Liver (tissue), 9 donors: ENCODE results near the gene CNOT3. TPM values are rescaled to one million over a fixed set of nuclear protein-coding genes. Genes with fewer than 3 reads are reported as not detected.

Experiments used
- DNase-seq: peaks from one replicate; pipeline ENCODE4 v3.0.0-alpha.2; 2017; ENCODE audit warnings: low spot score
- H3K27ac ChIP-seq, 2 donors: one replicate each; pipeline ENCODE4 v1.7.0; 2013; ENCODE audit warnings: inconsistent platforms in 2 of 2, low read length in 2 of 2, control low read depth in 1 of 2, low read depth in 1 of 2, mild to moderate bottlenecking in 1 of 2
- H3K27me3 ChIP-seq, 4 donors: one replicate each; pipeline versions ENCODE4 v1.6.1 to v1.7.0; 2013; ENCODE audit warnings: low read length in 3 of 4, inconsistent platforms in 1 of 4, mild to moderate bottlenecking in 1 of 4, moderate library complexity in 1 of 4; ENCODE audit not compliant: control insufficient read depth in 4 of 4, insufficient read depth in 4 of 4
- H3K36me3 ChIP-seq, 4 donors: one replicate each; pipeline versions ENCODE4 v1.6.1 to v1.7.0; 2013; ENCODE audit warnings: low read length in 3 of 4, mild to moderate bottlenecking in 3 of 4, low read depth in 1 of 4, moderate library complexity in 1 of 4; ENCODE audit not compliant: control insufficient read depth in 4 of 4, insufficient read depth in 3 of 4
- H3K4me1 ChIP-seq, 4 donors: one replicate each; pipeline versions ENCODE4 v1.6.1 to v1.7.0; 2013; ENCODE audit warnings: low read length in 3 of 4, mild to moderate bottlenecking in 3 of 4, moderate library complexity in 1 of 4; ENCODE audit not compliant: control insufficient read depth in 4 of 4, insufficient read depth in 4 of 4
- H3K4me3 ChIP-seq, 3 donors: one replicate each; pipeline versions ENCODE4 v1.6.1 to v1.7.0; 2013; ENCODE audit warnings: low read length in 3 of 3, control low read depth in 1 of 3, low read depth in 1 of 3, mild to moderate bottlenecking in 1 of 3
- H3K9ac ChIP-seq, 2 donors: one replicate each; pipeline ENCODE4 v1.7.0; 2013; ENCODE audit warnings: low read length in 2 of 2, mild to moderate bottlenecking in 2 of 2, moderate library complexity in 2 of 2, control low read depth in 1 of 2, low read depth in 1 of 2
- H3K9me3 ChIP-seq, 4 donors: one replicate each; pipeline versions ENCODE4 v1.6.1 to v1.7.0; 2013; ENCODE audit warnings: low read length in 3 of 4; ENCODE audit not compliant: control insufficient read depth in 4 of 4
- EGR1 ChIP-seq, 2 donors: IDR thresholded peaks; 2 replicates each; pipeline ENCODE4 v1.6.1; 2016 to 2018; ENCODE audit warnings: antibody characterized with exemption in 2 of 2, low read depth in 2 of 2
- FOXA1 ChIP-seq: IDR thresholded peaks from 2 replicates; pipeline ENCODE4 v1.6.1; 2016; ENCODE audit warnings: antibody characterized with exemption
- FOXA2 ChIP-seq: IDR thresholded peaks from 2 replicates; pipeline ENCODE4 v1.6.1; 2016; ENCODE audit warnings: antibody characterized with exemption
- GABPA ChIP-seq, 2 donors: IDR thresholded peaks in 1 of 2; conservative IDR thresholded peaks in 1 of 2; 2 replicates each; pipeline ENCODE4 v1.6.1; 2016; ENCODE audit warnings: antibody characterized with exemption in 2 of 2, mild to moderate bottlenecking in 1 of 2, moderate library complexity in 1 of 2
- HNF4G ChIP-seq: IDR thresholded peaks from 2 replicates; pipeline ENCODE4 v1.6.1; 2016; ENCODE audit warnings: antibody characterized with exemption
- JUND ChIP-seq, 2 donors: IDR thresholded peaks; 2 replicates each; pipeline ENCODE4 v1.6.1; 2016; ENCODE audit warnings: antibody characterized with exemption in 2 of 2
- NR2F2 ChIP-seq: IDR thresholded peaks from 2 replicates; pipeline ENCODE4 v1.6.1; 2016; ENCODE audit warnings: antibody characterized with exemption
- RAD21 ChIP-seq, 2 donors: IDR thresholded peaks; 2 replicates each; pipeline ENCODE4 v1.6.1; 2016; ENCODE audit warnings: antibody characterized with exemption in 2 of 2, mild to moderate bottlenecking in 2 of 2
- RXRA ChIP-seq, 2 donors: IDR thresholded peaks; 2 replicates each; pipeline ENCODE4 v1.6.1; 2017 to 2018; ENCODE audit warnings: antibody characterized with exemption in 2 of 2, mild to moderate bottlenecking in 1 of 2
- SP1 ChIP-seq: IDR thresholded peaks from 2 replicates; pipeline ENCODE4 v1.6.1; 2018; ENCODE audit warnings: antibody characterized with exemption, mild to moderate bottlenecking
- TAF1 ChIP-seq: conservative IDR thresholded peaks from 2 replicates; pipeline ENCODE4 v1.6.1; 2016; ENCODE audit warnings: antibody characterized with exemption, mild to moderate bottlenecking
- YY1 ChIP-seq: IDR thresholded peaks from 2 replicates; pipeline ENCODE4 v1.6.1; 2016; ENCODE audit warnings: antibody characterized with exemption, mild to moderate bottlenecking
- WGBS: extraction: QIAGEN DNeasy Blood & Tissue Kit; methylation state at CpG from one replicate; pipeline ENCODE4 v1.1.7; 2013; 5-methylcytosine and 5-hydroxymethylcytosine counted together
- polyA plus RNA-seq, 2 donors: library from polyadenylated mRNA; stranded (reverse) in 1 of 2; unstranded in 1 of 2; fragments of 200-250 nt in 1 of 2; fragments of >200 nt in 1 of 2; fragmentation: Nextera tagmentation in 1 of 2; extraction: Ambion mirVana in 1 of 2; gene quantifications; one replicate each; pipeline versions ENCODE4 v1.2.1 to v1.2.3, GENCODE V29; 2013 to 2015
- total RNA-seq, 2 donors: library from RNA; depleted of rRNA; stranded (reverse); fragments of >200 nt; gene quantifications; one replicate each; pipeline ENCODE4 v1.2.3, GENCODE V29; 2014
- TF ChIP-seq, protein P1 (sequence below): fragments of 150-350 bp; IDR thresholded peaks from 2 replicates; pipeline ENCODE4 v1.5.1; 2017; ENCODE audit warnings: improper control_type of control experiment, low read depth, low read length; ENCODE audit not compliant: missing input control
- TF ChIP-seq, protein P2 (sequence below): IDR thresholded peaks from 2 replicates; pipeline ENCODE4 v1.6.1; 2016; ENCODE audit warnings: antibody characterized with exemption, mild to moderate bottlenecking
- TF ChIP-seq, protein P3 (sequence below): IDR thresholded peaks from 2 replicates; pipeline ENCODE4 v1.6.1; 2016; ENCODE audit warnings: antibody characterized with exemption
- TF ChIP-seq, protein P4 (sequence below): IDR thresholded peaks from 2 replicates; pipeline ENCODE4 v1.6.1; 2016; ENCODE audit warnings: antibody characterized with exemption
- donor health status: healthy.
- donor health status: healthy.
- donor health status: healthy.
- donor health status: healthy.
- donor health status: healthy.

The CNOT3 gene
- total and polyA plus RNA-seq, 4 donors, result 3.7 to 13.0 (median 9.1) TPM

DNA sequence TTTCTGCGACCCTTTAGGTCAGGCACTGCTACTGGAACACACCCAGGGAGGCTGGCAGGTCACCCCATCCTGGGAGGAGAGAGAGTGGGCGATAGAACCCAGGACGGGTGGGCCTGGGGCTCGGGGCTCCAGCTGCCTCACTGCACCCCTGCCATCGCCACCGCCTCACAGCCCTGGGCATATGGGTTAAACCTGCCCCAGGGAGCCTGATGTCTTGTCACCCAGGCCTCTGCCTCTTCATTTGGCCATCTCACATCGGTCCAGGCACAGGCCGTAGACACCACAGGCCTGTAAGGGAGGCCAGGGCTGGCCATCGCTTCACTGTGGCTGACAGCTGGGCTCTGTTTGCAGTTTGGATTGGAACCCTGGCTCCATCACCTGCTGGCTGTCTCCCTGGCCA is 11.8 kb upstream of the CNOT3 start:
- Histone ChIP-seq H3K36me3 (peaks cover 11 to 88% (median 34%) of the 10 kb centered on the region in 4 donors), H3K9me3 (no peaks in the 10 kb centered on the region), H3K27me3 (no peaks in the 10 kb centered on the region), H3K27ac (no peak overlapping the region), H3K4me1 (no peaks in the 10 kb centered on the region), H3K9ac (no peak overlapping the region), H3K4me3 (no peak overlapping the region)
- TF ChIP-seq RAD21 (IDR thresholded peaks at IDR 0.05), result no peak
- WGBS, result 95% methylated on average over 9 of the region's 9 CpGs
- no peak for DNase-seq

DNA sequence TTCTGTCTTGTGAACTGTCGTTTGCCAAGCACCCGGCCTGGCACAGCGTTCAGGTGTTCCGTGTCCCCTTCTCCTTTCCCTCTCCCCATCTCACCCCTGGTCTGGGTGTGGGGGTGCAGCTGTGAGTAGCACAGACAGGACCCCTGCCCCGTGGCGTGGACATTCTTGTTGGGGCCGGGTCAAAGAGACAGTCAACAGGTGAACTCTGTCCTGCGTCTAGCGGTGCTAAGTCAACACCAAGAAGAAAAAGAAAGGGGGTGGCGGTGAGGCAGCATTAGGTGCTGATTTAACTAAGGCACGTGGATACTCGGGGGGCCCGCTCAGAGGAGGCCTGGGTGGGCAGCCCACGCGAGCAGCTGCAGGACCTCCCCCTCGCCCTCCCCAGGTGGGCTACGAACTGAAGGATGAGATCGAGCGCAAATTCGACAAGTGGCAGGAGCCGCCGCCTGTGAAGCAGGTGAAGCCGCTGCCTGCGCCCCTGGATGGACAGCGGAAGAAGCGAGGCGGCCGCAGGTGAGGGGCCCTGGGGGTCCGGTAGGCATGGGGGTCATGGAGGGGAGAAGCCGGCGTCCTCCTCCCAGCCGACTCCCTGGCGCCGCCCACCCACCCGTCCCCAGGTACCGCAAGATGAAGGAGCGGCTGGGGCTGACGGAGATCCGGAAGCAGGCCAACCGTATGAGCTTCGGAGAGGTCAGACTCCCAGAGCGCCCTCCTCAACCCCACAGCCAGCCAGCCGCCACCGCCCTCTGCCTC is 9.7 kb upstream of the CNOT3 start:
- Histone ChIP-seq H3K4me3 (no peak overlapping the region), H3K27ac (no peak overlapping the region), H3K4me1 (no peaks in the 10 kb centered on the region), H3K9me3 (no peaks in the 10 kb centered on the region), H3K36me3 (peaks cover 7 to 82% (median 36%) of the 10 kb centered on the region in 4 donors), H3K27me3 (no peaks in the 10 kb centered on the region), H3K9ac (no peak overlapping the region)
- WGBS, result 92% methylated on average over 44 of the region's 44 CpGs
- DNase-seq, result no peak
- TF ChIP-seq HNF4G (no peak), RAD21 (IDR thresholded peaks at IDR 0.05) (no peak), JUND (IDR thresholded peaks at IDR 0.05) (no peak), EGR1 (IDR thresholded peaks at IDR 0.05; ENCODE audit: low read depth in 2 of 2) (no peak), NR2F2 (no peak)
- TF ChIP-seq, protein P1, sequence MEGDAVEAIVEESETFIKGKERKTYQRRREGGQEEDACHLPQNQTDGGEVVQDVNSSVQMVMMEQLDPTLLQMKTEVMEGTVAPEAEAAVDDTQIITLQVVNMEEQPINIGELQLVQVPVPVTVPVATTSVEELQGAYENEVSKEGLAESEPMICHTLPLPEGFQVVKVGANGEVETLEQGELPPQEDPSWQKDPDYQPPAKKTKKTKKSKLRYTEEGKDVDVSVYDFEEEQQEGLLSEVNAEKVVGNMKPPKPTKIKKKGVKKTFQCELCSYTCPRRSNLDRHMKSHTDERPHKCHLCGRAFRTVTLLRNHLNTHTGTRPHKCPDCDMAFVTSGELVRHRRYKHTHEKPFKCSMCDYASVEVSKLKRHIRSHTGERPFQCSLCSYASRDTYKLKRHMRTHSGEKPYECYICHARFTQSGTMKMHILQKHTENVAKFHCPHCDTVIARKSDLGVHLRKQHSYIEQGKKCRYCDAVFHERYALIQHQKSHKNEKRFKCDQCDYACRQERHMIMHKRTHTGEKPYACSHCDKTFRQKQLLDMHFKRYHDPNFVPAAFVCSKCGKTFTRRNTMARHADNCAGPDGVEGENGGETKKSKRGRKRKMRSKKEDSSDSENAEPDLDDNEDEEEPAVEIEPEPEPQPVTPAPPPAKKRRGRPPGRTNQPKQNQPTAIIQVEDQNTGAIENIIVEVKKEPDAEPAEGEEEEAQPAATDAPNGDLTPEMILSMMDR, result no peak
- TF ChIP-seq, protein P2, sequence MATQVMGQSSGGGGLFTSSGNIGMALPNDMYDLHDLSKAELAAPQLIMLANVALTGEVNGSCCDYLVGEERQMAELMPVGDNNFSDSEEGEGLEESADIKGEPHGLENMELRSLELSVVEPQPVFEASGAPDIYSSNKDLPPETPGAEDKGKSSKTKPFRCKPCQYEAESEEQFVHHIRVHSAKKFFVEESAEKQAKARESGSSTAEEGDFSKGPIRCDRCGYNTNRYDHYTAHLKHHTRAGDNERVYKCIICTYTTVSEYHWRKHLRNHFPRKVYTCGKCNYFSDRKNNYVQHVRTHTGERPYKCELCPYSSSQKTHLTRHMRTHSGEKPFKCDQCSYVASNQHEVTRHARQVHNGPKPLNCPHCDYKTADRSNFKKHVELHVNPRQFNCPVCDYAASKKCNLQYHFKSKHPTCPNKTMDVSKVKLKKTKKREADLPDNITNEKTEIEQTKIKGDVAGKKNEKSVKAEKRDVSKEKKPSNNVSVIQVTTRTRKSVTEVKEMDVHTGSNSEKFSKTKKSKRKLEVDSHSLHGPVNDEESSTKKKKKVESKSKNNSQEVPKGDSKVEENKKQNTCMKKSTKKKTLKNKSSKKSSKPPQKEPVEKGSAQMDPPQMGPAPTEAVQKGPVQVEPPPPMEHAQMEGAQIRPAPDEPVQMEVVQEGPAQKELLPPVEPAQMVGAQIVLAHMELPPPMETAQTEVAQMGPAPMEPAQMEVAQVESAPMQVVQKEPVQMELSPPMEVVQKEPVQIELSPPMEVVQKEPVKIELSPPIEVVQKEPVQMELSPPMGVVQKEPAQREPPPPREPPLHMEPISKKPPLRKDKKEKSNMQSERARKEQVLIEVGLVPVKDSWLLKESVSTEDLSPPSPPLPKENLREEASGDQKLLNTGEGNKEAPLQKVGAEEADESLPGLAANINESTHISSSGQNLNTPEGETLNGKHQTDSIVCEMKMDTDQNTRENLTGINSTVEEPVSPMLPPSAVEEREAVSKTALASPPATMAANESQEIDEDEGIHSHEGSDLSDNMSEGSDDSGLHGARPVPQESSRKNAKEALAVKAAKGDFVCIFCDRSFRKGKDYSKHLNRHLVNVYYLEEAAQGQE, result no peak
- TF ChIP-seq, protein P3, sequence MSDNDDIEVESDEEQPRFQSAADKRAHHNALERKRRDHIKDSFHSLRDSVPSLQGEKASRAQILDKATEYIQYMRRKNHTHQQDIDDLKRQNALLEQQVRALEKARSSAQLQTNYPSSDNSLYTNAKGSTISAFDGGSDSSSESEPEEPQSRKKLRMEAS, result no peak

DNA sequence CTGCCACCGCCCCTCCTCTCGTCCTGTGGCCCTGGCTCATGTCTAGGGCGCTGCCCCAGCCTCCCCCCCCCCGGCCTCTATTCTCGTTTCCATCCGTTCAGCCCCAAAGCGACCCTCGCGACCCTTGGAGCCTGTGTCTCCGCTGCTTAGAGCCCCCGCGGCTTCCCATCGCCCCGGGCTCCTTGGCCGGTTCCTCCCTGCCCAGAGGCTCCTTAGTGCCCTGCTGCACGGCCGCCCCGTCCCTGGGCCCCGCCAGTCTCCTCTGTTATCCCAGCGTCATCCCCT is 9.2 kb upstream of the CNOT3 start:
- no peak for DNase-seq
- peaks cover 7 to 77% (median 33%) of the 10 kb centered on the region in 4 donors for H3K36me3 ChIP-seq
- 92% methylated on average over 20 of the region's 20 CpGs for WGBS
- H3K9ac ChIP-seq, result no peak overlapping the region
- H3K4me1 ChIP-seq, result no peaks in the 10 kb centered on the region
- H3K4me3 ChIP-seq, result no peak overlapping the region
- no peak overlapping the region for H3K27ac ChIP-seq
- no peaks in the 10 kb centered on the region for H3K27me3 ChIP-seq
- no peaks in the 10 kb centered on the region for H3K9me3 ChIP-seq
- TF ChIP-seq RXRA (IDR thresholded peaks at IDR 0.05), result no peak
- TF ChIP-seq FOXA2, result no peak
- TF ChIP-seq TAF1, result no peak
- no peak for TF ChIP-seq YY1
- TF ChIP-seq, protein P4, sequence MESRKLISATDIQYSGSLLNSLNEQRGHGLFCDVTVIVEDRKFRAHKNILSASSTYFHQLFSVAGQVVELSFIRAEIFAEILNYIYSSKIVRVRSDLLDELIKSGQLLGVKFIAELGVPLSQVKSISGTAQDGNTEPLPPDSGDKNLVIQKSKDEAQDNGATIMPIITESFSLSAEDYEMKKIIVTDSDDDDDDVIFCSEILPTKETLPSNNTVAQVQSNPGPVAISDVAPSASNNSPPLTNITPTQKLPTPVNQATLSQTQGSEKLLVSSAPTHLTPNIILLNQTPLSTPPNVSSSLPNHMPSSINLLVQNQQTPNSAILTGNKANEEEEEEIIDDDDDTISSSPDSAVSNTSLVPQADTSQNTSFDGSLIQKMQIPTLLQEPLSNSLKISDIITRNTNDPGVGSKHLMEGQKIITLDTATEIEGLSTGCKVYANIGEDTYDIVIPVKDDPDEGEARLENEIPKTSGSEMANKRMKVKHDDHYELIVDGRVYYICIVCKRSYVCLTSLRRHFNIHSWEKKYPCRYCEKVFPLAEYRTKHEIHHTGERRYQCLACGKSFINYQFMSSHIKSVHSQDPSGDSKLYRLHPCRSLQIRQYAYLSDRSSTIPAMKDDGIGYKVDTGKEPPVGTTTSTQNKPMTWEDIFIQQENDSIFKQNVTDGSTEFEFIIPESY, result no peak
- no peak for TF ChIP-seq JUND (IDR thresholded peaks at IDR 0.05)
- TF ChIP-seq, protein P2, result no peak
- TF ChIP-seq NR2F2, result no peak
- TF ChIP-seq, protein P3, result no peak
- TF ChIP-seq EGR1 (IDR thresholded peaks at IDR 0.05; ENCODE audit: low read depth in 2 of 2), result no peak
- TF ChIP-seq HNF4G, result no peak
- no peak for TF ChIP-seq FOXA1
- no peak for TF ChIP-seq GABPA (IDR thresholded peaks at IDR 0.05 in 1 of 2, conservative IDR thresholded peaks at IDR 0.05 in 1 of 2)
- no peak for TF ChIP-seq SP1
- no peak for TF ChIP-seq RAD21 (IDR thresholded peaks at IDR 0.05)
